T-helper 17 cell (primary cell): ENCODE measurements around the gene NME4. TPM values are rescaled to one million over a fixed set of nuclear protein-coding genes. Genes with fewer than 3 reads are reported as not detected.
"Not testable (repeated sequence)": the region's sequence is repeated elsewhere in the genome, so short reads cannot be mapped to it uniquely, and the experiment has no call there.

Experiments used
- ATAC-seq: fragments of 150-1000 bp; cut with Tn5 transposase; 2 replicates; pipeline ENCODE4 v1.10.0; 2021; ENCODE audit warnings: mild to moderate bottlenecking, moderate library complexity
- DNase-seq, 3 donors: peaks; one replicate each; pipeline versions ENCODE4 v3.0.0 to v3.0.0-alpha.2; 2020 to 2021
- H3K9me3 ChIP-seq: one replicate; pipeline ENCODE4 v1.7.0; 2013; ENCODE audit warnings: low read length, mild to moderate bottlenecking; ENCODE audit not compliant: control insufficient read depth, poor library complexity, severe bottlenecking
- H3K27ac Mint-ChIP-seq: one replicate; pipeline ENCODE4 v1.8.0; 2022; ENCODE audit warnings: mild to moderate bottlenecking, moderate library complexity, mixed read lengths
- H3K27me3 Mint-ChIP-seq: one replicate; pipeline ENCODE4 v1.8.0; 2022; ENCODE audit warnings: mixed read lengths
- H3K36me3 Mint-ChIP-seq: one replicate; pipeline ENCODE4 v1.8.0; 2022; ENCODE audit warnings: low read depth, mixed read lengths
- H3K4me1 Mint-ChIP-seq: one replicate; pipeline ENCODE4 v1.8.0; 2022; ENCODE audit warnings: mild to moderate bottlenecking, mixed read lengths
- H3K4me3 Mint-ChIP-seq: one replicate; pipeline ENCODE4 v1.8.0; 2022; ENCODE audit warnings: mild to moderate bottlenecking, moderate library complexity, mixed read lengths
- total RNA-seq, 4 donors: library from RNA in 2 of 4; stranded (reverse) in 2 of 4; gene quantifications; one replicate each; pipeline ENCODE4 v1.2.3 and lab custom pipeline; 2022 to 2026

Gene NME4
- total RNA-seq, 2 donors from 2014 or later, result 31.9 to 39.8 TPM

DNA sequence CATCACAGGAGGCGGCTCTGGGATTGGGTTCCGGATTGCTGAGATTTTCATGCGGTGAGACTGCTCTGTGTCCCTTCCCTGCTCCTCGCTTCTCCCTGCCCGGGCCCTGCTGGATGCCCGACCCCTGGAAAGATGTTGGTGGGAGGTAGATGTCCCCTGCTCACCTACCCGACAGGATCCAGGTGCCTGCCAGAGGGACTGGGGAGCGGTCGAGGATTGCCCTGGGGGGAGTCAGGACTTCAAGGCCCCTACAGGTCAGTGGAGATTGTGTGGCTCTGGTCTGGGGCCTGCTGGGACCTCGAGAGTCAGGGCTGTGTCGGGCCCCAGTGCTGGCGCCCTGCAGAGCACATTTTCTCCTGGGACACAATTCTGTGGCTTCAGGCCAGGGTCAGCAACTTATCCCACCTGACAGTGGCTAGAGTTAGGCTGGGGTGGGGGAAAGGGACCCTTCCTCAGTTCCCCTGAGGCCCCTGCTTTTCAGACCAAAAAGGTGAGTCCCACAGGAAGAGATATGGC, 8.0 kb downstream of the NME4 start:
- ATAC-seq (no peak), DNase-seq (no peak)
- Mint-ChIP-seq H3K4me3 (no peak overlapping the region), H3K36me3 (no peaks in the 10 kb centered on the region), H3K27me3 (no peaks in the 10 kb centered on the region), H3K4me1 (peaks cover 4% of the 10 kb centered on the region), H3K27ac (no peak overlapping the region)
- no peaks in the 10 kb centered on the region for H3K9me3 ChIP-seq

DNA sequence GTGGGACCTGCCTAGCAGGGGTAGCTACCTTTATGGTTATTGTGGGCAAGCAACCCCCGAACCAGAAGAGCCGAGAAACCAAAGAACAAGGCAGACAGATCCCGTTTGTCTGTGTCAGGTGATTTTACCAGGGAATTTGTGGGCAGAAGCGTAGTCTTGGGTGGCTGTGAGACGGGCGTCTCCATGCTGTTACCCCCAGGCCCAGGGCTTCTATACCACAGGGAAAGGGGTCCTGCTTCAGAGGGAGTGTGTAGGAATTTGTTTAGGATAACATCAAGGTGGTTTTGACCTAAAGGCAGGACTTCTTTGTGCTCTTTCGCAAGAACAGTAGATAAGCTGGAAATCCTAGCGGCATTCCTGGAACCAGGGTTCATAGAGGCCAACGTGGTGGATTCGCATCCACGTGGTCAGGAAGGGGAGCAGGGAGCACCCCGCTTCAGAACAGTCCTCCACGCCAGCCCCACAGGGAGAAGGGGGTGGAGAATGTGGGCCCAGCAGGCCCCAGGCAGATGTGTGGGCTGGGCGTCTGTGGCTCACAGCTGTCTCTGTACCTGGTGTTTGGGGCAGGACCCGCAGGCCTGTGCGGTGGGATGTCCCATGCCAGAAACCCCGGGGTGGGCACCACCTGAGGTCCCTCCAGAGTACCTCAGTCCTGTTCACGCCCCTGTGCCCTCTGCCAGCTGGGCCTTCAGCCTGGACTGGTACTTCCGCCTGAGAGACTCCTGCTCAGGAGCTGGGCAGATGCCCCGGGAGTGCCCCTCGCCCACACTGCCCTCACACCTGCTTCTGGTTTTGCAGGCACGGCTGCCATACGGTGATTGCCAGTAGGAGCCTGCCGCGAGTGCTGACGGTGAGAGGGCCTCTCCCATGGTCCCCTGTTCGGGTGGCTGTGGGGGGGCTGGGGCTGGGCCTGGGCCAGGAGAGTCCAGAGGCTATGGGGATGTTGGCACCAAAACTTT, 8.8 kb downstream of the NME4 start:
- no peaks in the 10 kb centered on the region for H3K9me3 ChIP-seq
- DNase-seq (no peak), ATAC-seq (no peak)
- Mint-ChIP-seq H3K27me3 (no peaks in the 10 kb centered on the region), H3K4me3 (no peak overlapping the region), H3K36me3 (no peaks in the 10 kb centered on the region), H3K27ac (no peak overlapping the region), H3K4me1 (no peaks in the 10 kb centered on the region)

DNA sequence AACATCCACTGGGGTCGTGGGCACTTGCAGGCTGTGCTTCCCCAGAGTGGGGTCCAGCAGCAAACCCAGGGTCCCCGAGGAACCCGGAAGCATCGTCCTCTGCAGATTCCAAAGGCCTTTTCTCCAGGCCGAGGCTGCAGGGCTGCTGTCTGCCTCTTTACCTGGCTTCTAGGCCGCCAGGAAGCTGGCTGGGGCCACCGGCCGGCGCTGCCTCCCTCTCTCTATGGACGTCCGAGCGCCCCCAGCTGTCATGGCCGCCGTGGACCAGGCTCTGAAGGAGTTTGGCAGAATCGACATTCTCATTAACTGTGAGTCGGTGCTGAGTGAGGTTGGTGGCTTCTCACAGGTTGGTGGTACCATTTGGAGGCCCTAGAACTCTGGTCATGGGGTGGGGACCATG, 10.3 kb downstream of the NME4 start:
- H3K4me3 Mint-ChIP-seq, result no peak overlapping the region
- H3K27me3 Mint-ChIP-seq, result no peaks in the 10 kb centered on the region
- DNase-seq (no peak), ATAC-seq (no peak)
- no peaks in the 10 kb centered on the region for H3K9me3 ChIP-seq
- H3K4me1 Mint-ChIP-seq, result no peaks in the 10 kb centered on the region
- no peak overlapping the region for H3K27ac Mint-ChIP-seq
- H3K36me3 Mint-ChIP-seq, result no peaks in the 10 kb centered on the region

DNA sequence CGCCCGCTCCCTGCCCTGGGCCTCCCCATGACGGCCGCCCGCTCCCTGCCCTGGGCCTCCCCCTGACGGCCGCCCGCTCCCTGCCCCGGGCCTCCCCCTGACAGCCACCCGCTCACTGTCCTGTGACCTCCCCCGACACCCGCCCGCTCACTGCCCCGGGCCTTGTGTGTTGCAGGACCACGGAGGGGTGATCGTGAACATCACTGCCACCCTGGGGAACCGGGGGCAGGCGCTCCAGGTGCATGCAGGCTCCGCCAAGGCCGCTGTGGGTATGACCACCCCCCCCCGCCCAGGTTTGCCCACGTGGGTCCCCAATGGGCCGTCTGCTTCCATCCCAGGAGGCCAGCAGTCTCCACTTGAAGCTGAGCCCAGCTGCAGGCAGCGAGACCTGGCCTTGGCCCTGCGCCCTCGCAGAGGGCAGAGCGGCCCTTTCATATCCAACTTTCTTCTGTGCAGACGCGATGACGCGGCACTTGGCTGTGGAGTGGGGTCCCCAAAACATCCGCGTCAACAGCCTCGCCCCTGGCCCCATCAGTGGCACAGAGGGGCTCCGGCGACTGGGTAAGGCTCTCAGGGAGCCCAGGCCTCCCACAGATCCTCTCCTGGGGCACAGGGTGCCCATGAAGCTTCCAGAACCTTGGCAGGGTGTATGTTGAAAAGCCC, 13.6 kb downstream of the NME4 start:
- H3K27me3 Mint-ChIP-seq, result no peaks in the 10 kb centered on the region
- H3K27ac Mint-ChIP-seq, result no peak overlapping the region
- no peak overlapping the region for H3K4me3 Mint-ChIP-seq
- DNase-seq (no peak), ATAC-seq (no peak)
- H3K36me3 Mint-ChIP-seq, result no peaks in the 10 kb centered on the region
- H3K4me1 Mint-ChIP-seq, result no peaks in the 10 kb centered on the region
- H3K9me3 ChIP-seq, result no peaks in the 10 kb centered on the region

DNA sequence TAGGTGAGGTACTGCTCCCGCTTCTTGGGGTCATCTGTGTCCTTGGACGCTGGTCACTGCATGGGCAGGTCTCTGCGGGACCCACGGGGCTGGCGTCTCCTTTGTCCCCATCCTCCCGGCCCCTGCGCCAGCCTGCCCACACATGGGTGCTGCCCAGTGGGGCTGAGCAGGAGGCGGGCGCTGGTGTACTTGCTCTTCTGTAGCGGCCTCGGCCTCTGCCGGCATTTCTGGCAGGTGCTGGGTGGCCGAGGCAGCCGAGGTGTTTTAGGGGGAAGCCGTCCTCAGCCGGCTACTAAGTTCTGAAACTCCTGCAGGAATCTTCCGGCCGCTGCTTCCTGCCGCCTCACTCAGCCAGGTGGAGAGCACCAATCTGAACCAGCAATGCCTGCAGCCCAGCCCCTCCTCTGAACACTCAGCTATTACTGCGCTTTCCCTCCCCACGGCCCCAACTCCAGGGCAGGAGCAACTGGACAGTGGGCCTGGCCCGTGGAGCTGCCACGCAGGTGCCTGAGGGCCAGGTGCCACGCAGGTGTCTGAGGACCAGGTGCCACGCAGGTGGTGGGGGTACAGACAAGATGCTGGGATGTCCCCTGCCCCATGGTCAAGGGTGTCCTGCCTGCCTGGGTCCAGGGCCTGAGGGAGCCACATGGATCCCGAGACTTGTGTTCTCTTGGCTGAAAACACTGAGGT, 14.7 kb downstream of the NME4 start:
- Mint-ChIP-seq H3K36me3 (no peaks in the 10 kb centered on the region), H3K4me1 (no peaks in the 10 kb centered on the region), H3K4me3 (no peak overlapping the region), H3K27me3 (no peaks in the 10 kb centered on the region), H3K27ac (no peak overlapping the region)
- no peaks in the 10 kb centered on the region for H3K9me3 ChIP-seq
- DNase-seq (no peak), ATAC-seq (no peak)

DNA sequence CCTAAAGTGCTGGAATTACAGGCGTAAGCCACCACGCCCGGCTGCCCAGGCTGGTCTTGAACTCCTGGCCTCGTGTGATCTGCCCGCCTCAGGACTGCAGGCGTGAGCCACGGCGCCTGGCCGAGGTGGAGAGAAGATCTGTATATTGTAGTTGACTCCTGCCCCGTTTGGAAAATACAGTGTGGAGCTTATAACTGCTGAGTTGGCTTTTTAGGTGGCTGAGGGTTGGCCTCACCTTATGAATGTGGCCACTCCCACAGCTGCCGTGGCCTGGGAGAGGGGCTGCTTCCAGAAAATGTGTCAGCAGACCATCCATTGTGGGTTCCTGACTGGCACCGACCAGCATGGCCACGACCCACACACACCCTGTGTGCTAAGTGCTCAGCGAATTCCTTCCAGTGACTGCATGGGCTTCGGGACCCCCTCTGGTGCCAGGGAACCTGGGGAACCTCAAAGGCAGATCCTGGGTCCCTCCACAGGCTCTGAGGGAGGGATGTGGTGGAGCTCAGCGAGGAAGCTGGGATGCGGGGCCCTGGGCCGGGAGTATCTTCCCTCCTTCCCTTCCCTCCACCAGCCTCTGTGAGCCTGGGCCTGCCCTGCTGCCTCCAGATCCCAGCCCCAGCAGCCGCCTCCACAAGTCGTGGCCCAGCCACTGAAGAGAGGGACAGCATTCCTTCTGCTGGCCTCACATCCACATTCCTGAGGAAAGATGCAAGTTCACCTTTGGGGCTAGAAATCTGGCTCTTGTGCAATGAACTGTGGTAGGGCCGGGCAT, 17.6 kb downstream of the NME4 start:
- no peaks in the 10 kb centered on the region for H3K36me3 Mint-ChIP-seq
- H3K4me3 Mint-ChIP-seq, result no peak overlapping the region
- ATAC-seq, result no peak
- no peaks in the 10 kb centered on the region for H3K27me3 Mint-ChIP-seq
- no peak for DNase-seq
- no peak overlapping the region for H3K27ac Mint-ChIP-seq
- H3K9me3 ChIP-seq, result no peaks in the 10 kb centered on the region
- no peaks in the 10 kb centered on the region for H3K4me1 Mint-ChIP-seq

DNA sequence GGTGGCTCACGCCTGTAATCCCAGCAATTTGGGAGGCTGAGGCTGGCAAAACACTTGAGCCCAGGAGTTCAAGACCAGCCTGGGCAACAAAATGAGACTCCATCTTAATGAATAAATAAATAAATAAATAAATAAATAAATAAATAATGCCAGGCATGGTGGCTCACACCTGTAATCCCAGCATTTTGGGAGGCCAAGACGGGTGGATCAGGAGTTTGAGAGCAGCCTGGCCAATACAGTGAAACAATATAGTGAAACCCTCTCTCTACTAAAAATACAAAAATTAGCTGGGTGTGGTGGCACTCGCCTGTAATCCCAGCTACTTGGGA, 18.1 kb downstream of the NME4 start:
- not testable (repeated sequence) for DNase-seq, H3K4me1 Mint-ChIP-seq, H3K27me3 Mint-ChIP-seq, H3K36me3 Mint-ChIP-seq, H3K9me3 ChIP-seq, ATAC-seq, H3K27ac Mint-ChIP-seq, H3K4me3 Mint-ChIP-seq

DNA sequence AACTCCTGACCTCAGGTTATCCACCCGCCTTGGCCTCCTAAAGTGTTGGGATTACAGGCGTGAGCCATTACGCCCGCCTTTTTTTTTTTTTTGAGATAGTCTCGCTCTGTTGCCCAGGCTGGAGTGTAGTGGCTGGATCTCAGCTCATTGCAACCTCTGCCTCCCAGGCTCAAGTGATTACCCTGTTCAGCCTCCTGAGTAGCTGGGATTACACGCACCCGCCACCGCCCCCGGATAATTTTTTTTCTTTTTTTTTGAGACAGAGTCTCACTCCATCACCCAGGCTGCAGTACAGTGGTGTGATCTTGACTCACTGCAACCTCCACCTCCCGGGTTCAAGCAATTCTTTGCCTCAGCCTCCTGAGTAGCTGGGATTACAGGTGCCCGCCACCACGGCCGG, 25.2 kb downstream of the NME4 start:
- not testable (repeated sequence) for DNase-seq, H3K4me3 Mint-ChIP-seq, H3K27ac Mint-ChIP-seq, H3K9me3 ChIP-seq, ATAC-seq, H3K36me3 Mint-ChIP-seq, H3K27me3 Mint-ChIP-seq
- peaks cover 11% of the 10 kb centered on the region for H3K4me1 Mint-ChIP-seq

DNA sequence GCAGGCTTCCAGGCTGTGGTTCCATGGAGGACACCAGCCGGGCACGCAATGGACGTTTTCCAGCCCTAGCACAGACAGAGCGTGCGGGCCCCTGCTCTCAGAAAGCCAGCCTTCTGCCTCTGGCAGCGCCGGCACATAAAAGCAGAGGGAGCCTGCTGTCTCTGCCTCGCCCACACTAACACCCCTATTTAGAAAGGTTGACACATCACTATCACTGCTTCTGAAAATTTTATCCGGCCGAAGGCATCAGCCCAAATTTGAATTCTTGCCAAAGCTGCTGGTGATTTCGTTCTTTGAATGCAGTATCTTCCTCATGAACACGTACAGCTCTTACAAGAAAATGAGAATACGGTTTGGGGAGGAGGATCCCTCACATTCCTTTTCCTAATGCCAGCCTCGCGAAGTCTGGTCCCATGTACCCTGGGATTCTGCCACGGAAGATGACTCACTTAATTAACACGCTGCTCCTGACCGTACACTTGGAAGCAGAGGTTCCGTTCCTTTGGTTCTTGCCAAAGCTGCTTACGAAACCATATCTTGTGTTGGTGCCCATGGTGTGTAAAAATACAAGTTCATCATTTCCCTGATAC, 27.1 kb downstream of the NME4 start:
- H3K4me1 Mint-ChIP-seq, result peaks cover 24% of the 10 kb centered on the region
- no peaks in the 10 kb centered on the region for H3K9me3 ChIP-seq
- ATAC-seq (no peak), DNase-seq (no peak)
- peak overlapping the region; percentile 49 for H3K27ac Mint-ChIP-seq
- H3K27me3 Mint-ChIP-seq, result no peaks in the 10 kb centered on the region
- peak overlapping the region; percentile 88 for H3K4me3 Mint-ChIP-seq
- no peaks in the 10 kb centered on the region for H3K36me3 Mint-ChIP-seq

DNA sequence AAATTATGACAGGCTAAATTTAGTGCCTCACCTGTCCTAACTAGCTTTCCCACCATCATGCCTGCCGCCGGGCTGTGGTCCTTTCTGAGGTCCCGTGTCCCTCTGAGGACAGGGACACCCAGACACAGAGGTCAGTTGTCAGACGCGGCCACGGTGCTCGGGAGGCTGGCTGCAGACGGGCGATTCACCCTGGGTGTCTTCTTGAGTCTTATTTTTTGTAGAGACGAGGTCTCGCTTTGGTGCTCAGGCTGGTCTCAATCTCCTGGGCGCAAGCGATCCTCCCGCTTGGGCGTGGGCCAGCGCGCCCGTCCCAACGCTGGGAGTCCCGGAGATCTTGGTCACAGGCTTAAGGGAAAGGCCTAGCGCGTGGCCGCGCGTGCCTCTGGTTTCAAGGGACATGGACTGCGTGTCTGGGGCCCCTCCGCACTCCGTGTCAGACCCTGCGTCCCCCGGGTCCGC, 27.7 kb downstream of the NME4 start:
- Mint-ChIP-seq H3K27ac (peak overlapping the region; percentile 49), H3K4me1 (peaks cover 24% of the 10 kb centered on the region), H3K4me3 (peak overlapping the region; percentile 88), H3K36me3 (no peaks in the 10 kb centered on the region), H3K27me3 (no peaks in the 10 kb centered on the region)
- DNase-seq, result no peak
- no peak for ATAC-seq
- no peaks in the 10 kb centered on the region for H3K9me3 ChIP-seq

DNA sequence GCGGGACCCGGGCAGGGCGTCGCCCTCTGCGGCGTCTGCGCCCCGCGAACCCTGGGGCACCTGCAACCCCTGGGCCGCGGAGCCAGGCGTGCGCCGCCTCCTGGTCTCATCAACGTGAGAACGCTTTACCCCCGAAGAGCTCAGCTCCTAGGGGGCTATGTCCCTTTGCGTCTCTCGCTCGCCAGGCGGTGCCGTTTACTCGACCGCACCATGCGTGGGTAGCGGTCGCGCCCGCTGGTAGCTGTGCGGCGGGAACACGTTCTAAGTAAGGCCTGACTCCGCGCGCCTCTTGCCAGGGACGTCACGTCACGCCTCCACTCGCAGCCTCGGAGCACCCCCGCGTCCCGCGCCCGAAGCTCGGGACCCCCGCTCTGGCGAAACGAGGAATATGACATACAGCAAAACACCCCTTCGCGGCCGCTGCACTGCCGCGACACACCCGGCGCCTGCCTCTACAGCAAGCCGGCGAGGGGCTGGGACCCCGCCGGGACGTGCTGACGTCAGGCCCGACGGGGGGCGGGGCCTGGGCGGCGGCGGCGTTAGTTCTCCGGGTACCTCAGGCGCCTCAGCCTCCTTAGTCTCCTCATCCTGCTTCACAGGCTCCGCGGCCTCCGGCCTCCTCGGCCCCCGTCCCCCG, 28.2 kb downstream of the NME4 start, which contains the start of gene RAB11FIP3:
Gene RAB11FIP3 (plus strand): TSS at position 568 of the 637 bp plus-strand sequence. CDS start 358 bp downstream, outside the sequence.
- no peaks in the 10 kb centered on the region for H3K9me3 ChIP-seq
- peak; percentile 72 to 79 (median 76) for DNase-seq
- Mint-ChIP-seq H3K27ac (peak within 1 kb of the TSS; percentile 49), H3K27me3 (no peaks in the 10 kb centered on the region), H3K4me3 (peak within 1 kb of the TSS; percentile 88), H3K4me1 (peaks cover 24% of the 10 kb centered on the region), H3K36me3 (no peaks in the 10 kb centered on the region)
- peak; percentile 94 for ATAC-seq

DNA sequence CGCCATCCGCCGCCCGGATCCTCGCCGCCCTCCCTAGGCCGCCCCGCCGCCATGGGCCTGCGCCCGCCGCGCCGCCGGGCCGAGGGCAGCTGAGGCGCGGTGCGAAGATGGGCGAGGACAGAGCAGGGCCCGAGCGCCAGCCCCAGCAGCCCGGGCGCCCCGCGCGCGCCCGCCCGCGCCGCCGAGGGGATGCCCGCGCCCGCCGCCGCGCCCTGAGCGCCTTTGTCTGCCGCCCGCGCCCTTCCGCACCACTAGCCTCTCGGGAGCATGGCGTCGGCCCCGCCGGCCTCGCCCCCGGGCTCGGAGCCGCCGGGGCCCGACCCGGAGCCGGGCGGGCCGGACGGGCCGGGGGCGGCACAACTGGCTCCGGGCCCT, 28.7 kb downstream of the NME4 start:
- Mint-ChIP-seq H3K27ac (peak overlapping the region; percentile 49), H3K4me3 (peak overlapping the region; percentile 88)
- peak in 2 of 3 donors; percentile 42 to 46 for DNase-seq

More for the DNA sequence above, 28.7 kb downstream of the NME4 start:
- peak; percentile 69 for ATAC-seq
- H3K27me3 Mint-ChIP-seq, result no peaks in the 10 kb centered on the region
- no peaks in the 10 kb centered on the region for H3K9me3 ChIP-seq
- H3K4me1 Mint-ChIP-seq, result peaks cover 25% of the 10 kb centered on the region
- no peaks in the 10 kb centered on the region for H3K36me3 Mint-ChIP-seq
